Nephron (organoid): ENCODE data around the gene ARHGEF7.
"Not testable (repeated sequence)": the region's sequence is repeated elsewhere in the genome, so short reads cannot be mapped to it uniquely, and the experiment has no call there.

Source experiments
- H3K27ac Mint-ChIP-seq, 3 experiments: 2 replicates each; pipeline ENCODE4 v1.8.0; 2020; ENCODE audit warnings: mixed read lengths in 3 of 3, mild to moderate bottlenecking in 2 of 3, moderate library complexity in 1 of 3
- H3K27me3 Mint-ChIP-seq: 2 replicates; pipeline ENCODE4 v1.8.0; 2021; ENCODE audit warnings: low read depth, mild to moderate bottlenecking, moderate library complexity, mixed read lengths
- H3K36me3 Mint-ChIP-seq: 2 replicates; pipeline ENCODE4 v1.8.0; 2020; ENCODE audit warnings: low read depth, mixed read lengths
- H3K4me1 Mint-ChIP-seq: 2 replicates; pipeline ENCODE4 v1.8.0; 2020; ENCODE audit warnings: mixed read lengths
- H3K4me3 Mint-ChIP-seq, 3 experiments: 2 replicates each; pipeline ENCODE4 v1.8.0; 2020; ENCODE audit warnings: mild to moderate bottlenecking in 3 of 3, mixed read lengths in 3 of 3, moderate library complexity in 2 of 3
- H3K9me3 Mint-ChIP-seq: 2 replicates; pipeline ENCODE4 v1.8.0; 2020; ENCODE audit warnings: mixed read lengths
- CTCF ChIP-seq, 3 experiments: fragments of 200-600 bp; sonication (generic); IDR thresholded peaks; one replicate each; pipeline ENCODE4 v1.5.0; 2021; ENCODE audit warnings: antibody characterized with exemption in 3 of 3; ENCODE audit not compliant: unreplicated experiment in 3 of 3

Gene ARHGEF7

GRCh38 chr13:111074826-111075225 lies 40.3 kb upstream of the ARHGEF7 start:
- Mint-ChIP-seq H3K4me1 (no peaks in the 10 kb centered on the region), H3K36me3 (peaks cover 4% of the 10 kb centered on the region), H3K27ac (no peak overlapping the region), H3K27me3 (peaks cover 9% of the 10 kb centered on the region), H3K9me3 (peaks cover 38% of the 10 kb centered on the region), H3K4me3 (no peak overlapping the region)
- TF ChIP-seq CTCF (IDR thresholded peaks at IDR 0.05; ENCODE audit: unreplicated experiment in 3 of 3) = no peak

GRCh38 chr13:111076155-111077013 lies 38.7 kb upstream of the ARHGEF7 start:
- no peak for TF ChIP-seq CTCF (IDR thresholded peaks at IDR 0.05; ENCODE audit: unreplicated experiment in 3 of 3)
- H3K36me3 Mint-ChIP-seq = peaks cover 4% of the 10 kb centered on the region
- H3K4me1 Mint-ChIP-seq = no peaks in the 10 kb centered on the region
- no peak overlapping the region for H3K27ac Mint-ChIP-seq
- H3K27me3 Mint-ChIP-seq = peaks cover 12% of the 10 kb centered on the region
- H3K4me3 Mint-ChIP-seq = no peak overlapping the region
- peaks cover 28% of the 10 kb centered on the region for H3K9me3 Mint-ChIP-seq

- no peaks in the 10 kb centered on the region for H3K4me1 Mint-ChIP-seq
- peaks cover 13% of the 10 kb centered on the region for H3K9me3 Mint-ChIP-seq
- H3K4me3 Mint-ChIP-seq = no peak overlapping the region
- H3K27me3 Mint-ChIP-seq = peaks cover 9% of the 10 kb centered on the region
- H3K36me3 Mint-ChIP-seq = no peaks in the 10 kb centered on the region
- H3K27ac Mint-ChIP-seq = no peak overlapping the region
- no peak for TF ChIP-seq CTCF (IDR thresholded peaks at IDR 0.05; ENCODE audit: unreplicated experiment in 3 of 3)
Measured at GRCh38 chr13:111079375-111079774, 35.7 kb upstream of the ARHGEF7 start.

- Mint-ChIP-seq H3K27me3 (peaks cover 6% of the 10 kb centered on the region), H3K36me3 (no peaks in the 10 kb centered on the region), H3K4me1 (no peaks in the 10 kb centered on the region), H3K9me3 (peaks cover 3% of the 10 kb centered on the region), H3K4me3 (no peak overlapping the region), H3K27ac (no peak overlapping the region)
- no peak for TF ChIP-seq CTCF (IDR thresholded peaks at IDR 0.05; ENCODE audit: unreplicated experiment in 3 of 3)
Measured at GRCh38 chr13:111080642-111081041, 34.5 kb upstream of the ARHGEF7 start.

- no peaks in the 10 kb centered on the region for H3K4me1 Mint-ChIP-seq
- TF ChIP-seq CTCF (IDR thresholded peaks at IDR 0.05; ENCODE audit: unreplicated experiment in 3 of 3) = no peak
- peaks cover 4% of the 10 kb centered on the region for H3K27me3 Mint-ChIP-seq
- no peaks in the 10 kb centered on the region for H3K36me3 Mint-ChIP-seq
- H3K4me3 Mint-ChIP-seq = no peak overlapping the region
- no peaks in the 10 kb centered on the region for H3K9me3 Mint-ChIP-seq
- H3K27ac Mint-ChIP-seq = no peak overlapping the region
Measured at GRCh38 chr13:111082240-111082639, 32.9 kb upstream of the ARHGEF7 start.

- H3K36me3 Mint-ChIP-seq, H3K27me3 Mint-ChIP-seq, H3K4me3 Mint-ChIP-seq, H3K4me1 Mint-ChIP-seq, H3K27ac Mint-ChIP-seq, H3K9me3 Mint-ChIP-seq: not testable (repeated sequence)
Measured at GRCh38 chr13:111082769-111083168, 32.3 kb upstream of the ARHGEF7 start.

GRCh38 chr13:111083693-111084092 lies 31.4 kb upstream of the ARHGEF7 start:
- H3K4me3 Mint-ChIP-seq, H3K36me3 Mint-ChIP-seq, H3K9me3 Mint-ChIP-seq, H3K27ac Mint-ChIP-seq, H3K27me3 Mint-ChIP-seq, H3K4me1 Mint-ChIP-seq: not testable (repeated sequence)
